Lower leg skin (tissue), 3 donors: Measurements from ENCODE around the gene CD2.

ENCODE experiments used
- POLR2A ChIP-seq, 2 donors: fragments of 450-650 bp; IDR thresholded peaks; one replicate each; pipeline ENCODE4 v1.6.1; 2016 to 2017; ENCODE audit warnings: antibody characterized with exemption in 2 of 2, mild to moderate bottlenecking in 1 of 2, moderate library complexity in 1 of 2
- TF ChIP-seq, protein P1 (sequence below), 3 donors: fragments of 450-650 bp; IDR thresholded peaks; one replicate each; pipeline ENCODE4 v1.5.1; 2016; ENCODE audit warnings: antibody characterized with exemption in 3 of 3, mild to moderate bottlenecking in 3 of 3, moderate library complexity in 2 of 3

DNA sequence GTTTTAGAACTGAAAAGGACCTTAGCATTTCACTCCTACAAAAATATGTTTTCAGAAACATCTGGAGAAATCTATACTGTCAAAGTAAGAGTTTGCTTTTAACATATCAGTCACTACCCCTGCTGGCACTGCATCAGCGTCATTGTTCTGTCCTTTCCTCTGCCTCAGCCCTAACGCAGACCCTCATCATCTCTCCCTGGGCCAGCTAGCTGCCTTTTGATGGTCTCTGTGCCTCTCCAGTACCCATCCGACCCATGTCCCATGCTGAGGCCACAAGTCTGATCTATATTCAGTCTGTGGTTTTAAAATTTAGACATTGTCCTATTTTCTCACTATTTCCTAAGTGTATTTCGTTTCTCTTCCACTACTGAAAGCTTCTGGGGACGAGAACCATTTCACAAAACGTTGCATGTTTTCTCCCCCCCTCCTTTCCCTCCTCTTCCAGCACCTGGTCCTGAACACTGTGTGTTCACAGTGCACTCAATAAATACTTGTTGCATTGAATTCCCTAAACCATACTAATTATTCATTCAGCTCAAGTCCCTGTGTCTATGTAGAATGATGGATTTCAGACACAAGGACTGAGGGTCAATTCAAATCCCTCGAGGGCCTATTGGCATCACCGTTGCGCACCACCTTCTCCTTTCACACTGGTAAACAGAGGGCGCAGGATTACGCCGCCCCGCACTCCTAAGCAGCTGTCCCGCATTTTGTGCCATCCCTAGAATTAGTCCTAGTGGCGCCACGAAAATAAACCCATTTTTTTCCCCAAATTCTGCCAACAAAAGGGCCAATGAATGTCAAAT is 53.4 kb downstream of the CD2 start:
- TF ChIP-seq, protein P1, sequence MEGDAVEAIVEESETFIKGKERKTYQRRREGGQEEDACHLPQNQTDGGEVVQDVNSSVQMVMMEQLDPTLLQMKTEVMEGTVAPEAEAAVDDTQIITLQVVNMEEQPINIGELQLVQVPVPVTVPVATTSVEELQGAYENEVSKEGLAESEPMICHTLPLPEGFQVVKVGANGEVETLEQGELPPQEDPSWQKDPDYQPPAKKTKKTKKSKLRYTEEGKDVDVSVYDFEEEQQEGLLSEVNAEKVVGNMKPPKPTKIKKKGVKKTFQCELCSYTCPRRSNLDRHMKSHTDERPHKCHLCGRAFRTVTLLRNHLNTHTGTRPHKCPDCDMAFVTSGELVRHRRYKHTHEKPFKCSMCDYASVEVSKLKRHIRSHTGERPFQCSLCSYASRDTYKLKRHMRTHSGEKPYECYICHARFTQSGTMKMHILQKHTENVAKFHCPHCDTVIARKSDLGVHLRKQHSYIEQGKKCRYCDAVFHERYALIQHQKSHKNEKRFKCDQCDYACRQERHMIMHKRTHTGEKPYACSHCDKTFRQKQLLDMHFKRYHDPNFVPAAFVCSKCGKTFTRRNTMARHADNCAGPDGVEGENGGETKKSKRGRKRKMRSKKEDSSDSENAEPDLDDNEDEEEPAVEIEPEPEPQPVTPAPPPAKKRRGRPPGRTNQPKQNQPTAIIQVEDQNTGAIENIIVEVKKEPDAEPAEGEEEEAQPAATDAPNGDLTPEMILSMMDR (IDR thresholded peaks at IDR 0.05): no peak
- TF ChIP-seq POLR2A (IDR thresholded peaks at IDR 0.05): no peak
